Mesendoderm (in vitro differentiated cells): ENCODE measurements around the gene CTTNBP2.

Experiments
- DNase-seq: peaks from one replicate; pipeline ENCODE4 v3.0.0; 2013
- H2AK5ac ChIP-seq: 2 replicates; pipeline ENCODE4 v1.6.1; 2013; ENCODE audit warnings: low read length, inconsistent platforms
- H2BK120ac ChIP-seq: 2 replicates; pipeline ENCODE4 v1.6.1; 2013; ENCODE audit warnings: low read depth, mild to moderate bottlenecking, low read length, moderate library complexity, mixed read lengths
- H2BK15ac ChIP-seq: replicated peaks from 2 replicates; pipeline ENCODE4 v1.6.1; 2013; ENCODE audit warnings: low read depth, mild to moderate bottlenecking, moderate library complexity
- H2BK5ac ChIP-seq: 2 replicates; pipeline ENCODE4 v1.6.1; 2013; ENCODE audit warnings: low read length, inconsistent platforms
- H3K18ac ChIP-seq: 2 replicates; pipeline ENCODE4 v1.6.1; 2013; ENCODE audit warnings: mild to moderate bottlenecking, low read length, mixed read lengths
- H3K23ac ChIP-seq: one replicate; pipeline ENCODE4 v1.6.1; 2013; ENCODE audit warnings: low read length
- H3K27ac ChIP-seq: 2 replicates; pipeline ENCODE4 v1.5.1; 2013; ENCODE audit warnings: low read depth, mild to moderate bottlenecking, inconsistent platforms, low read length, moderate library complexity
- H3K27me3 ChIP-seq: 2 replicates; pipeline ENCODE4 v1.6.1; 2013; ENCODE audit warnings: low read length, control low read depth, mild to moderate bottlenecking, inconsistent platforms; ENCODE audit not compliant: insufficient read depth, poor library complexity
- H3K36me3 ChIP-seq: 2 replicates; pipeline ENCODE4 v1.6.1; 2013; ENCODE audit warnings: low read length, inconsistent platforms; ENCODE audit not compliant: control insufficient read depth, insufficient read depth
- H3K4ac ChIP-seq: one replicate; pipeline ENCODE4 v1.6.1; 2013; ENCODE audit warnings: low read depth, mild to moderate bottlenecking, low read length, moderate library complexity
- H3K4me1 ChIP-seq: 2 replicates; pipeline ENCODE4 v1.6.1; 2013; ENCODE audit warnings: low read depth, low read length, inconsistent platforms; ENCODE audit not compliant: control insufficient read depth
- H3K4me2 ChIP-seq: 2 replicates; pipeline ENCODE4 v1.6.1; 2013; ENCODE audit warnings: low read length
- H3K4me3 ChIP-seq: 2 replicates; pipeline ENCODE4 v1.5.1; 2013; ENCODE audit warnings: mild to moderate bottlenecking, low read length
- H3K56ac ChIP-seq: one replicate; pipeline ENCODE4 v1.6.1; 2013; ENCODE audit warnings: low read length
- H3K79me1 ChIP-seq: 2 replicates; pipeline ENCODE4 v1.6.1; 2013; ENCODE audit warnings: low read length, inconsistent platforms
- H3K79me2 ChIP-seq: 2 replicates; pipeline ENCODE4 v1.6.1; 2013; ENCODE audit warnings: mild to moderate bottlenecking, low read length; ENCODE audit not compliant: control insufficient read depth, insufficient read depth
- H3K9ac ChIP-seq: 2 replicates; pipeline ENCODE4 v1.6.1; 2013; ENCODE audit warnings: low read length, inconsistent platforms
- H4K5ac ChIP-seq: one replicate; pipeline ENCODE4 v1.6.1; 2013; ENCODE audit warnings: low read length
- H4K8ac ChIP-seq: one replicate; pipeline ENCODE4 v1.6.1; 2013; ENCODE audit warnings: low read depth, mild to moderate bottlenecking, control low read depth, low read length, moderate library complexity
- WGBS: extraction: QIAGEN DNeasy Blood & Tissue Kit; methylation state at CpG from one replicate; pipeline ENCODE4 v1.1.7; 2013; ENCODE audit warnings: low lambda C conversion rate, missing lambda C conversion rate; ENCODE audit not compliant: insufficient coverage; ENCODE audit errors: extremely low coverage; 5-methylcytosine and 5-hydroxymethylcytosine counted together

CTTNBP2 gene

DNA sequence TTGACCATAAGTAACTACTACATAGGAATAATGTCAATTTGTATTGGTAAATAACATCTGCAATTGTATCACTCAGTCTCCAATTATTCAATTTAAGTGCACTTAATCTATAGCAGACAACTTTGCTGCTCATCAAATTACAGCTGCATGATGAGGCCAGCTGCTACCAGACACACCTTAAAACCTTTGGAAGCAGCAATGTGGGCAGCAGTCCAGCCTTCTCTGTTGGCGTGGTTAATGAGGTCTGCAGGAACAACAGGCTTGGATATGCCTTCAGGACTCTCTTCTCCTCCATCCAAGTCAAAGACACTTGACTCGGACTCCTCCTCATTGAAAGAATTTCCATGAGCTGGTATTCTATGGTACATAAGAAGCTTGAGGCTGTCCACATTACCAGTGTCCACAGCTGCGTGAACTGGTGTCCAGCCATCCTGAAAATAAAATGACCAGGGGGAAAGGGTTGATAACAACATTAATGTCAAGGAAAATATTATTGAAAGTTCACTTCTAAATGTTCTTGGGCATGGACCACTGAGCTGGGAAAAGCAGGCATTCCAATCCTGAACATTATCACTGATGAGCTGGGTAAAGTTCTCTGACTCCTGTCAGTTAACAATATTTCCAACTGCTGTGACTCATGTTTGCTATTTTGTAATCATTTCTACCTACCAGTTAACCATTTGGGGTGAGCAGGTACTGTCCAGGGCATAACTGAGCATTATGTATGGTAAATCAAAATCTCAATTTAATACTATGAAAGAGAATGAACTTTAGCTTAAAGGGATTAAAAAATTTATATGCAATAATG is 95.7 kb downstream of the CTTNBP2 start:
- DNase-seq: no peak
- no peak overlapping the region for H3K56ac ChIP-seq
- H2AK5ac ChIP-seq: no peak overlapping the region
- H3K4ac ChIP-seq: no peak overlapping the region
- no peaks in the 10 kb centered on the region for H3K79me2 ChIP-seq
- H3K4me2 ChIP-seq: no peak overlapping the region
- no peak overlapping the region for H3K18ac ChIP-seq
- H3K4me3 ChIP-seq: no peak overlapping the region
- H3K27me3 ChIP-seq: no peaks in the 10 kb centered on the region
- no peak overlapping the region for H4K8ac ChIP-seq
- H3K79me1 ChIP-seq: no peaks in the 10 kb centered on the region
- no peaks in the 10 kb centered on the region for H3K4me1 ChIP-seq
- H2BK5ac ChIP-seq: no peak overlapping the region
- H2BK120ac ChIP-seq: no peak overlapping the region
- no peak overlapping the region for H3K23ac ChIP-seq
- no peaks in the 10 kb centered on the region for H3K36me3 ChIP-seq
- no CpG with 5 or more reads among the region's 3 CpGs for WGBS
- no peak overlapping the region for H2BK15ac ChIP-seq
- H3K9ac ChIP-seq: no peak overlapping the region
- H4K5ac ChIP-seq: no peak overlapping the region
- no peak overlapping the region for H3K27ac ChIP-seq

DNA sequence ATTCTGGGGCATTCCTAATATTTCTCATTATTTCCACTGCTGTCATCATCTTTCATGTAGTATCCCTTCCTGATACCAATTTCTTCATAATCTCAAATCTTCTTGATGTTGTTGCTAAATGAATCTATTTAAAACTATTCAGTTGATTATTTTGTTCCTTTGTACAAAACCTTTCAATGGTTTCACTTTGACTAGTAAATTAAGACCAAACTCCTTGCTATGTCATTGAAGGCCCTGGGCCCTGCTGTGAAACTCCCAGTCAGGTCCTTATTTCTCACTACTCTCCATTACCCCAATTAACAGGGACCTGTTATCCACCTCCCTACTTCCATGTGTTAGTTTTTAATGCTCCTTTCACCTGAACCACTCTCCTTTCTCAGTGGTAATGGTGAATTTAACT is 97.0 kb downstream of the CTTNBP2 start:
- Histone ChIP-seq H3K4me2 (no peak overlapping the region), H3K79me2 (no peaks in the 10 kb centered on the region), H3K4me1 (no peaks in the 10 kb centered on the region), H2BK5ac (no peak overlapping the region), H3K4ac (no peak overlapping the region), H2BK120ac (no peak overlapping the region), H3K27me3 (no peaks in the 10 kb centered on the region), H3K79me1 (no peaks in the 10 kb centered on the region), H3K4me3 (no peak overlapping the region), H3K23ac (no peak overlapping the region), H4K5ac (no peak overlapping the region), H2AK5ac (no peak overlapping the region), H4K8ac (no peak overlapping the region), H3K36me3 (no peaks in the 10 kb centered on the region), H3K9ac (no peak overlapping the region), H3K18ac (no peak overlapping the region), H3K27ac (no peak overlapping the region), H2BK15ac (no peak overlapping the region), H3K56ac (no peak overlapping the region)
- no peak for DNase-seq

DNA sequence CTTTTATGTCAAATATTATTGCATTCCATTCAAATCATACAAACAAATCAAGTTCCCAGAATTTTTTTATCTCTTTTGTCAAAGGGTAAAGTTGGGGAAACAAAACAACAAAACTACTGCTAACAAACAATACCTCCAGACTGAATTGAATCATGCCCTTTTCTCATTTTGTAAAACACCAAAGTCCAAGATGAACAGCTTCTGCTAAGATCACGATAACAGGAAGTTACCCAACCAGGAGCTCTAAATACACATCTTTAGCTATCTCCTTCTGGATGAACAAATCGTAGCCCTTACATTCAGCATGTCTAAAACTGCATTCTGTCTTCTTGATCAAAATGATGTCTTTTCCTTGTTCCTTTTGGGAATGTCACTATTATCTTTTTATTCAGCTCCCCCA is 97.4 kb downstream of the CTTNBP2 start:
- no peak for DNase-seq
- Histone ChIP-seq H3K4me3 (no peak overlapping the region), H3K23ac (no peak overlapping the region), H3K36me3 (no peaks in the 10 kb centered on the region), H3K79me2 (no peaks in the 10 kb centered on the region), H3K27ac (no peak overlapping the region), H2BK120ac (no peak overlapping the region), H3K56ac (no peak overlapping the region), H2BK15ac (no peak overlapping the region), H2BK5ac (no peak overlapping the region), H3K18ac (no peak overlapping the region), H3K4me2 (no peak overlapping the region), H3K9ac (no peak overlapping the region), H2AK5ac (no peak overlapping the region), H3K79me1 (no peaks in the 10 kb centered on the region), H3K27me3 (no peaks in the 10 kb centered on the region), H4K8ac (no peak overlapping the region), H3K4me1 (no peaks in the 10 kb centered on the region), H4K5ac (no peak overlapping the region), H3K4ac (no peak overlapping the region)
- WGBS: no CpG with 5 or more reads among the region's 2 CpGs

DNA sequence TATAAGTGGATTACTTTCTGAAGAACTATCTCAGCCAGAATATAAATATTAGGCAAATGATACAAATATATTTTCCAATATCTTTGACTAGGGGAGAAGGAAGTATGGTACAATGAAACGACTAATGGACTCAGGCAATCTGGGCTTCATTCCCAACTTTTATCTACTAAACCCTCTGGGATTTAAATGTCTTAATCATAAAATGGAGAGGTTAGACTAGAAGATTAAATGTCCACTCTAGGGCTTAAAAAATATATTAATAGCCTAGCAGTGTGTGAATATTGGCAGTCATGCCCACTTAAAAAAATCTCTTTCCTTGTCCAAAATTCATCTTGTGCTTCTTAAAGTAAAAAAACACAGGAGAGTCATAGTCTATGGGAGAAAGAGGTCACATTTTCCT is 98.3 kb downstream of the CTTNBP2 start:
- no peak overlapping the region for H3K18ac ChIP-seq
- no peaks in the 10 kb centered on the region for H3K79me2 ChIP-seq
- no peaks in the 10 kb centered on the region for H3K4me1 ChIP-seq
- no peak overlapping the region for H3K27ac ChIP-seq
- H4K8ac ChIP-seq: no peak overlapping the region
- H3K4me3 ChIP-seq: no peak overlapping the region
- no peaks in the 10 kb centered on the region for H3K36me3 ChIP-seq
- no peak overlapping the region for H2AK5ac ChIP-seq
- H3K23ac ChIP-seq: no peak overlapping the region
- no peak overlapping the region for H3K4me2 ChIP-seq
- no peak overlapping the region for H2BK5ac ChIP-seq
- no peak for DNase-seq
- no peaks in the 10 kb centered on the region for H3K27me3 ChIP-seq
- no peaks in the 10 kb centered on the region for H3K79me1 ChIP-seq
- H2BK120ac ChIP-seq: no peak overlapping the region
- H4K5ac ChIP-seq: no peak overlapping the region
- WGBS: no CpG with 5 or more reads among the region's 1 CpG
- H3K56ac ChIP-seq: no peak overlapping the region
- no peak overlapping the region for H3K9ac ChIP-seq
- no peak overlapping the region for H2BK15ac ChIP-seq
- no peak overlapping the region for H3K4ac ChIP-seq

DNA sequence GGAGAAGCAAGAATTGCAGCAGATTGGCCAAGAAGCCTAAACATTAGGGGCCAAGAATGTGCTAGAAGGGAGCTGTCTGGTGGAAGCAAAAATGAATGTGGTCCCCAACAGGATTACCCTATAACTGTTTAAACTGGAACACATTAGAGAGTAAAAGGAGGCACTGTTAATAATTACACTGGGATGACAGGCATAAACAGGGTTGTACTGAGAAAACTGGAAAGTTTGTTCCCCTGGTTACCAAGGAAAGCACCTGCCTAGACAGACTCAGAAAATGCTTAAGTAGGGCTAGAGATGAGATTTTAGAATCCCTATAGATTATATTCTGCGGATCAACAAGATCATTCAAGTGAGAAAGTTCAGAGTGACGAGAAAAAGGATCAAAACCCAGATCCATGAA is 100.8 kb downstream of the CTTNBP2 start:
- no peak overlapping the region for H4K8ac ChIP-seq
- WGBS: no CpG with 5 or more reads among the region's 2 CpGs
- H3K56ac ChIP-seq: no peak overlapping the region

DNA sequence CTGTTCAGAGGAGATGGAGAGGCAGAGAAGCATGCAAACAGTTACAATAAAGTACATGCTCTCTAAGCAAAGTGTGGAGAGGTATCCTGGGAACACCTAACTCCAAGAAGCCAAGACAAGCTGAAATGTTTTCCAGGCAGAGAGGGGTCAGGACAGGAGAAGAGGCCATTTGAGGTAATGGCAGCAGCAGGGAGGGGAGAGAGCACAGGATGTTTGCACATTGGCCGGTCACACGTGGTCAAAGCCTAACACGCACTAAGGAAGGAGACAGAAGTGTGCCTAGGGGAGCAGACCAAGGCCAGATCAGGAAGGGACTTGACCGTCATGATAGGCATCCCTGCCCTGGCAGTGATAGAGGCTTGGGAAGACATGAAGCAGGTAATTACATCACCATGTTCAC is 101.5 kb downstream of the CTTNBP2 start:
- H4K8ac ChIP-seq: no peak overlapping the region
- no peak overlapping the region for H2BK120ac ChIP-seq
- no peak overlapping the region for H3K27ac ChIP-seq
- H3K4me1 ChIP-seq: no peaks in the 10 kb centered on the region
- no peak overlapping the region for H3K18ac ChIP-seq
- no peak overlapping the region for H3K4me3 ChIP-seq
- no peaks in the 10 kb centered on the region for H3K36me3 ChIP-seq
- no peak overlapping the region for H3K4ac ChIP-seq
- H4K5ac ChIP-seq: no peak overlapping the region
- no peak for DNase-seq
- no peak overlapping the region for H2BK5ac ChIP-seq
- no CpG with 5 or more reads among the region's 4 CpGs for WGBS
- no peak overlapping the region for H3K4me2 ChIP-seq
- no peak overlapping the region for H2BK15ac ChIP-seq
- no peak overlapping the region for H2AK5ac ChIP-seq
- no peaks in the 10 kb centered on the region for H3K27me3 ChIP-seq
- H3K56ac ChIP-seq: no peak overlapping the region
- H3K23ac ChIP-seq: no peak overlapping the region
- no peaks in the 10 kb centered on the region for H3K79me1 ChIP-seq
- H3K79me2 ChIP-seq: no peaks in the 10 kb centered on the region
- no peak overlapping the region for H3K9ac ChIP-seq

More for the DNA sequence above, 100.8 kb downstream of the CTTNBP2 start:
- Histone ChIP-seq H3K18ac (no peak overlapping the region), H3K23ac (no peak overlapping the region), H4K5ac (no peak overlapping the region), H3K36me3 (no peaks in the 10 kb centered on the region), H2AK5ac (no peak overlapping the region), H2BK120ac (no peak overlapping the region), H3K4ac (no peak overlapping the region), H2BK15ac (no peak overlapping the region), H3K27me3 (no peaks in the 10 kb centered on the region), H3K27ac (no peak overlapping the region), H2BK5ac (no peak overlapping the region), H3K4me1 (no peaks in the 10 kb centered on the region), H3K4me3 (no peak overlapping the region), H3K79me2 (no peaks in the 10 kb centered on the region), H3K9ac (no peak overlapping the region), H3K4me2 (no peak overlapping the region), H3K79me1 (no peaks in the 10 kb centered on the region)
- DNase-seq: no peak
